CD14-positive monocyte (primary cell): Measurements from ENCODE around the gene SLC35D2. TPM values are rescaled to one million over a fixed set of nuclear protein-coding genes. Genes with fewer than 3 reads are reported as not detected.

Experiments
- DNase-seq, 3 donors: peaks; one replicate each; pipeline ENCODE4 v3.0.0-alpha.2; 2011 to 2022
- H2AFZ ChIP-seq: 2 replicates; pipeline ENCODE4 v1.6.0; 2012; ENCODE audit warnings: mild to moderate bottlenecking, low read depth, low read length, inconsistent platforms; ENCODE audit not compliant: insufficient read depth, poor library complexity, severe bottlenecking
- H3K27ac ChIP-seq, 2 donors: 1 replicate in 1 of 2; 2 replicates in 1 of 2; pipeline ENCODE4 v1.5.1; 2012 to 2013; ENCODE audit warnings: low read length in 2 of 2, control low read depth in 1 of 2, inconsistent platforms in 1 of 2, low read depth in 1 of 2, mild to moderate bottlenecking in 1 of 2
- H3K27me3 ChIP-seq, 2 donors: one replicate each; pipeline versions ENCODE4 v1.6.0 to v1.6.1; 2011 to 2013; ENCODE audit warnings: low read length in 2 of 2; ENCODE audit not compliant: control insufficient read depth in 2 of 2, insufficient read depth in 2 of 2
- H3K36me3 ChIP-seq, 2 donors: replicated peaks in 1 of 2; 1 replicate in 1 of 2; 2 replicates in 1 of 2; pipeline versions ENCODE4 v1.5.1 to v1.6.1; 2012 to 2013; ENCODE audit warnings: low read length in 2 of 2, control low read depth in 1 of 2, inconsistent platforms in 1 of 2, mild to moderate bottlenecking in 1 of 2; ENCODE audit not compliant: insufficient read depth in 2 of 2, control insufficient read depth in 1 of 2
- H3K4me1 ChIP-seq, 2 donors: 1 replicate in 1 of 2; 2 replicates in 1 of 2; pipeline versions ENCODE4 v1.5.1 to v1.6.1; 2012 to 2013; ENCODE audit warnings: low read length in 2 of 2, control low read depth in 1 of 2, inconsistent platforms in 1 of 2, mild to moderate bottlenecking in 1 of 2, moderate library complexity in 1 of 2; ENCODE audit not compliant: insufficient read depth in 2 of 2, control insufficient read depth in 1 of 2
- H3K4me2 ChIP-seq: replicated peaks from 2 replicates; pipeline ENCODE3; 2012; ENCODE audit warnings: low read length, moderate library complexity, mild to moderate bottlenecking; ENCODE audit not compliant: poor library complexity, severe bottlenecking; ENCODE audit errors: extremely low read depth
- H3K4me3 ChIP-seq, 3 experiments: fragments of 200-600 bp in 1 of 3; sonication (generic) in 1 of 3; replicated peaks in 1 of 3; 1 replicate in 2 of 3; 2 replicates in 1 of 3; pipeline ENCODE4 v1.5.1; 2011 to 2013; ENCODE audit warnings: low read length in 3 of 3, mild to moderate bottlenecking in 3 of 3, control low read depth in 2 of 3, low read depth in 2 of 3, inconsistent platforms in 1 of 3, moderate library complexity in 1 of 3
- H3K79me2 ChIP-seq: 2 replicates; pipeline ENCODE4 v1.6.0; 2012; ENCODE audit warnings: mild to moderate bottlenecking, control low read depth, inconsistent platforms, low read length, moderate library complexity; ENCODE audit not compliant: insufficient read depth
- H3K9ac ChIP-seq: 2 replicates; pipeline ENCODE4 v1.6.0; 2017; ENCODE audit warnings: low read length, mild to moderate bottlenecking; ENCODE audit not compliant: insufficient read depth, poor library complexity, severe bottlenecking
- H3K9me3 ChIP-seq, 2 donors: replicated peaks in 1 of 2; 1 replicate in 1 of 2; 2 replicates in 1 of 2; pipeline versions ENCODE4 v1.5.1 to v1.6.1; 2012 to 2013; ENCODE audit warnings: low read length in 2 of 2, control low read depth in 1 of 2; ENCODE audit not compliant: control insufficient read depth in 1 of 2, insufficient read depth in 1 of 2
- H4K20me1 ChIP-seq: 2 replicates; pipeline ENCODE4 v1.6.0; 2012; ENCODE audit warnings: mild to moderate bottlenecking, low read length, control low read depth, moderate library complexity; ENCODE audit not compliant: insufficient read depth
- H3K27ac Mint-ChIP-seq, 7 donors: one replicate each; pipeline ENCODE4 v1.8.0; 2020; ENCODE audit warnings: mild to moderate bottlenecking in 7 of 7, mixed read lengths in 7 of 7, moderate library complexity in 6 of 7, inconsistent platforms in 2 of 7
- H3K27me3 Mint-ChIP-seq, 3 donors: one replicate each; pipeline ENCODE4 v1.8.0; 2021 to 2022; ENCODE audit warnings: low read depth in 3 of 3, mild to moderate bottlenecking in 3 of 3, mixed read lengths in 3 of 3, moderate library complexity in 3 of 3, inconsistent platforms in 1 of 3
- H3K36me3 Mint-ChIP-seq, 2 donors: one replicate each; pipeline ENCODE4 v1.8.0; 2020; ENCODE audit warnings: mixed read lengths in 2 of 2, inconsistent platforms in 1 of 2, mild to moderate bottlenecking in 1 of 2
- H3K4me1 Mint-ChIP-seq: one replicate; pipeline ENCODE4 v1.8.0; 2020; ENCODE audit warnings: mild to moderate bottlenecking, mixed read lengths
- H3K4me3 Mint-ChIP-seq, 2 donors: one replicate each; pipeline ENCODE4 v1.8.0; 2020; ENCODE audit warnings: mild to moderate bottlenecking in 2 of 2, mixed read lengths in 2 of 2, moderate library complexity in 1 of 2
- H3K9me3 Mint-ChIP-seq, 7 donors: one replicate each; pipeline ENCODE4 v1.8.0; 2020 to 2022; ENCODE audit warnings: mixed read lengths in 7 of 7, mild to moderate bottlenecking in 6 of 7, moderate library complexity in 6 of 7, inconsistent platforms in 2 of 7
- WGBS: methylation state at CpG from one replicate; pipeline ENCODE4 v1.1.5; 2013; ENCODE audit warnings: missing lambda C conversion rate; ENCODE audit not compliant: insufficient coverage; 5-methylcytosine and 5-hydroxymethylcytosine counted together
- intact Hi-C, 2 donors: fragments of 100-400 bp; cut with micrococcal nuclease; formaldehyde crosslinking; loops; one replicate each; pipeline versions ENCODE4 v1.15.0 to v1.15.1; 2023
- polyA plus RNA-seq, 3 donors: library from polyadenylated mRNA; depleted of rRNA in 1 of 3; unstranded in 2 of 3; stranded (reverse) in 1 of 3; fragments of 300-500 nt in 2 of 3; fragments of >200 nt in 1 of 3; fragmentation: Illumina TruSeq in 2 of 3; gene quantifications; 1 replicate in 2 of 3; 2 replicates in 1 of 3; pipeline ENCODE4 v1.2.3, GENCODE V29; 2012 to 2021
- TF ChIP-seq, protein P1 (sequence below): fragments of 200-600 bp; IDR thresholded peaks from one replicate; pipeline ENCODE4 v1.8.0; 2022; ENCODE audit warnings: antibody characterized with exemption, mild to moderate bottlenecking

The SLC35D2 gene
- polyA plus RNA-seq, 3 donors: 14.8 to 27.4 (median 20.0) TPM

DNA sequence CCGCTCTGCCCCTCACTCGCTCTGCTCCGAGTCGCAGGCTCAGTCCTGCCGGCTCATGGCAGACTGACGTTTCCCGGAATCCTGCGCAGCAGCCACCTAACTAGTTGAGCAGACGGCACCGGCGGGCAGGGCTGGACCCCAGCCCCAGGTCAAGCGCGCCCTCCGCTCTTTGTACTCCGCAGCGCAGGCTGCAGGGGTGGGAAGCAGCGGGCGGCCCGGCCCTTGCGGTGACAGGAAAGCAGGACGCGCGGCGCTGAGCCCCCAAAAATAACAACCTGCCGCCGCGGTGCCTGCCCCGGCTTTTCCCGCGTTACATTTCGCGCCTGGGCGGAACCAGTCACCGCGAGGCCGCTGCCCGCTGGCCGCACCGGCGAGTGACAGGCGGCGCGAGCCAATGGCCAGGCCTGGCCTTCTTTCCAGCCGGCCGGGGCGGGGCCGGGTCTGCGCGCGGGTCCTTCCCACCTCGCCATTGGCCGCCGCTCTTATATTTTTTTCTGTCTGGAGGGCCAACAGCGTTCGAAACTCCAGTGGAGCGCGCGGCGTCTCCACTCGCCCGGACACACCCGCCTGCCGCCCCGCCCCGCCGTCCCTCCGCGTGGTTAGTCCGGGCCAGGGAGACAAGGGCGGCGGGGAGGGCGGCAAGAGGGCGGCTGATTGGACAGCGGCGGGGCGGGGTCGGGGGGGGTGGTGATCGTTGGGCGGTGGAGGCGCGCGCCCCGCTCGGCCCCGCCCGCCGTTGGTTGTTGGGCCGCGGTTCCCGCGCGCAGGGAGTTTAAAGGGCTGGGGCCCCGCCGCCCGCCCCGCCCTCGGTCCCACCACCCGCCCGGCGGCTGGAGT, 34.8 kb upstream of the SLC35D2 start, which contains the start of gene ZNF367:
ZNF367 (minus strand) TSS at position 288 of the 837 bp plus-strand sequence. CDS start 338 bp downstream, outside the sequence.
- H3K4me3 Mint-ChIP-seq: peak within 1 kb of the TSS; percentile 89 to 92
- WGBS: under 1% methylated on average over 96 of the region's 100 CpGs
- intact Hi-C loops: loop anchor here (5.0 to 10.0 kb wide), 3 partner anchors 34 to 544 kb away; partner anchors contain the start of genes HABP4 (in 2 of the 2), ERCC6L2 (in 1 of the 2) and PRXL2C (in 1 of the 2)
- Histone ChIP-seq H3K4me2 (peak within 1 kb of the TSS; percentile 100), H3K79me2 (peaks cover 44% of the 10 kb centered on the region), H2AFZ (peak within 1 kb of the TSS; percentile 92), H3K4me3 (peak within 1 kb of the TSS; percentile 88 to 98 (median 95)), H3K36me3 (no peaks in the 10 kb centered on the region), H4K20me1 (no peaks in the 10 kb centered on the region), H3K4me1 (peaks cover 47 to 60% of the 10 kb centered on the region in 2 donors), H3K27ac (peak within 1 kb of the TSS; percentile 94 to 95), H3K27me3 (no peaks in the 10 kb centered on the region), H3K9ac (peak within 1 kb of the TSS; percentile 86), H3K9me3 (no peaks in the 10 kb centered on the region)
- H3K36me3 Mint-ChIP-seq: no peaks in the 10 kb centered on the region
- H3K9me3 Mint-ChIP-seq: no peaks in the 10 kb centered on the region
- DNase-seq: peak; percentile 90 to 93 (median 92)
- peaks cover 41% of the 10 kb centered on the region for H3K4me1 Mint-ChIP-seq
- H3K27ac Mint-ChIP-seq: peak within 1 kb of the TSS; percentile 86 to 97 (median 94)
- peaks cover 0 to 3% (median 0%) of the 10 kb centered on the region in 3 donors for H3K27me3 Mint-ChIP-seq
- TF ChIP-seq, protein P1, sequence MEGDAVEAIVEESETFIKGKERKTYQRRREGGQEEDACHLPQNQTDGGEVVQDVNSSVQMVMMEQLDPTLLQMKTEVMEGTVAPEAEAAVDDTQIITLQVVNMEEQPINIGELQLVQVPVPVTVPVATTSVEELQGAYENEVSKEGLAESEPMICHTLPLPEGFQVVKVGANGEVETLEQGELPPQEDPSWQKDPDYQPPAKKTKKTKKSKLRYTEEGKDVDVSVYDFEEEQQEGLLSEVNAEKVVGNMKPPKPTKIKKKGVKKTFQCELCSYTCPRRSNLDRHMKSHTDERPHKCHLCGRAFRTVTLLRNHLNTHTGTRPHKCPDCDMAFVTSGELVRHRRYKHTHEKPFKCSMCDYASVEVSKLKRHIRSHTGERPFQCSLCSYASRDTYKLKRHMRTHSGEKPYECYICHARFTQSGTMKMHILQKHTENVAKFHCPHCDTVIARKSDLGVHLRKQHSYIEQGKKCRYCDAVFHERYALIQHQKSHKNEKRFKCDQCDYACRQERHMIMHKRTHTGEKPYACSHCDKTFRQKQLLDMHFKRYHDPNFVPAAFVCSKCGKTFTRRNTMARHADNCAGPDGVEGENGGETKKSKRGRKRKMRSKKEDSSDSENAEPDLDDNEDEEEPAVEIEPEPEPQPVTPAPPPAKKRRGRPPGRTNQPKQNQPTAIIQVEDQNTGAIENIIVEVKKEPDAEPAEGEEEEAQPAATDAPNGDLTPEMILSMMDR: no peak

DNA sequence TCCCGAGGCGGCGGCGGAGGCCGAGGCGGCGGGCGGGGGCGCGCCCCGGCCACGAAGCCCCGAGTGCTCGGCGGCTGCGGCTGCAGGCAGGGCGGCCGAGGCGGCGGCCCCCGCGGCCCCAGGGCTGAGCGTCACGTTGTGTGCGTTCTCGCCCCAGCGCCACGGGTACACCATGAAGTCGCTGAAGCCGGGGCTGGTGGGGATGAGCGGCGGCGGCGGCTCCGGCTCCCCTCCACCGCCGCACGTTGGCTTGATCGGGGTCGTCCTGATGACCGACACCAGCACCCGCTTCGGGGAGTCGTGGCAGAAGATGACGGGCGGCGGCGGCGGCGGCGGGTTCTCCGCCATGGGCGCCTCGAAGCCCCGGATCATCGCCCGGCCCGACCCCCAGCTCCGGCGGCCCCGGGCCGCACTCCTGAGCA, 34.2 kb upstream of the SLC35D2 start:
- Mint-ChIP-seq H3K4me1 (peaks cover 47% of the 10 kb centered on the region), H3K27me3 (peaks cover 0 to 2% (median 0%) of the 10 kb centered on the region in 3 donors), H3K9me3 (no peaks in the 10 kb centered on the region), H3K27ac (peak overlapping the region in 6 of 7 donors; percentile 77 to 92 (median 84)), H3K36me3 (no peaks in the 10 kb centered on the region), H3K4me3 (peak overlapping the region; percentile 80 to 81)
- DNase-seq: peak in 1 of 3 donors; percentile 19
- Histone ChIP-seq H3K4me2 (peak overlapping the region; percentile 100), H3K9ac (peak overlapping the region; percentile 86), H3K4me3 (peak overlapping the region; percentile 88 to 98 (median 95)), H2AFZ (peak overlapping the region; percentile 89), H3K79me2 (peaks cover 50% of the 10 kb centered on the region), H3K36me3 (no peaks in the 10 kb centered on the region), H4K20me1 (no peaks in the 10 kb centered on the region), H3K4me1 (peaks cover 50 to 64% of the 10 kb centered on the region in 2 donors), H3K27me3 (no peaks in the 10 kb centered on the region), H3K27ac (peak overlapping the region; percentile 94 to 95), H3K9me3 (no peaks in the 10 kb centered on the region)
- intact Hi-C loops: loop anchor here (5.0 to 10.0 kb wide), 3 partner anchors 35 to 543 kb away; partner anchors contain the start of genes HABP4 (in 2 of the 2), ERCC6L2 (in 1 of the 2) and PRXL2C (in 1 of the 2)
- TF ChIP-seq, protein P1: no peak
- WGBS: under 1% methylated on average over 62 of the region's 62 CpGs
